HepG2 (cell line): ENCODE measurements around the gene PPP1R14D. TPM values are rescaled to one million over a fixed set of nuclear protein-coding genes. Genes with fewer than 3 reads are reported as not detected.
A peak's percentile ranks its signal among the peaks of the same experiment; 100 is the strongest.

ENCODE experiments used
- BHLHE40 ChIP-seq: IDR thresholded peaks from 2 replicates; pipeline ENCODE4 v1.6.1; 2011; ENCODE audit warnings: low read length, improper control_type of control experiment
- CBX1 ChIP-seq: IDR thresholded peaks from one replicate; pipeline ENCODE4 v1.6.1; 2016; ENCODE audit warnings: antibody characterized with exemption, low read depth
- HNRNPL ChIP-seq: fragments of 200-400 bp; formaldehyde crosslinking; IDR thresholded peaks from 2 replicates; pipeline ENCODE4 v1.6.1; 2017; ENCODE audit warnings: mild to moderate bottlenecking, low read depth, low read length
- IKZF4 ChIP-seq: sonication (generic); formaldehyde crosslinking; IDR thresholded peaks from 2 replicates; pipeline ENCODE4 v1.5.1; 2020; ENCODE audit warnings: borderline replicate concordance, mild to moderate bottlenecking, low read depth, missing genetic modification reagents; ENCODE audit errors: not compliant biosample characterization
- KLF12 ChIP-seq: sonication (generic); formaldehyde crosslinking; IDR thresholded peaks from 2 replicates; pipeline ENCODE4 v1.4.0; 2020; ENCODE audit warnings: missing genetic modification reagents, borderline replicate concordance
- KLF13 ChIP-seq: sonication (generic); formaldehyde crosslinking; IDR thresholded peaks from 2 replicates; pipeline ENCODE4 v1.4.0; 2020; ENCODE audit warnings: mild to moderate bottlenecking, missing genetic modification reagents
- MAFF ChIP-seq: IDR thresholded peaks from 2 replicates; pipeline ENCODE4 v1.6.1; 2011; ENCODE audit warnings: low read depth, low read length, improper control_type of control experiment
- MED1 ChIP-seq: sonication (generic); formaldehyde crosslinking; IDR thresholded peaks from 2 replicates; pipeline ENCODE4 v1.4.0; 2020; ENCODE audit warnings: missing genetic modification reagents
- NAIF1 ChIP-seq: sonication (generic); formaldehyde crosslinking; IDR thresholded peaks from 2 replicates; pipeline ENCODE4 v1.5.0; 2020; ENCODE audit warnings: mild to moderate bottlenecking, missing genetic modification reagents, borderline replicate concordance
- RNF2 ChIP-seq: fragments of 450-650 bp; conservative IDR thresholded peaks from 2 replicates; pipeline ENCODE4 v1.6.1; 2016; ENCODE audit warnings: low read depth
- SALL1 ChIP-seq: sonication (generic); formaldehyde crosslinking; IDR thresholded peaks from 2 replicates; pipeline ENCODE4 v1.8.0; 2022; ENCODE audit warnings: mild to moderate bottlenecking, missing genetic modification reagents
- SAP130 ChIP-seq: IDR thresholded peaks from 2 replicates; pipeline ENCODE4 v1.6.1; 2016; ENCODE audit warnings: low read depth
- SNAPC2 ChIP-seq: sonication (generic); formaldehyde crosslinking; IDR thresholded peaks from 2 replicates; pipeline ENCODE4 v1.8.1; 2022; ENCODE audit warnings: mild to moderate bottlenecking, missing genetic modification reagents
- SNRNP70 ChIP-seq: fragments of 200-400 bp; formaldehyde crosslinking; IDR thresholded peaks from 2 replicates; pipeline ENCODE4 v1.6.1; 2017; ENCODE audit warnings: mild to moderate bottlenecking, low read depth, low read length, moderate library complexity
- SOX6 ChIP-seq, 2 experiments: fragments of 450-650 bp in 1 of 2; sonication (generic) in 1 of 2; formaldehyde crosslinking in 1 of 2; IDR thresholded peaks; 2 replicates each; pipeline versions ENCODE4 v1.4.0 to v1.6.1; 2017 to 2020; ENCODE audit warnings: antibody characterized with exemption in 1 of 2, mild to moderate bottlenecking in 1 of 2, missing genetic modification reagents in 1 of 2
- STAG1 ChIP-seq: sonication (generic); formaldehyde crosslinking; IDR thresholded peaks from 2 replicates; pipeline ENCODE4 v1.4.0; 2020; ENCODE audit warnings: missing genetic modification reagents
- SUZ12 ChIP-seq: fragments of 150-350 bp; IDR thresholded peaks from 2 replicates; pipeline ENCODE4 v1.6.1; 2014; ENCODE audit warnings: low read depth, low read length
- THAP11 ChIP-seq: IDR thresholded peaks from 2 replicates; pipeline ENCODE4 v1.6.1; 2016; ENCODE audit warnings: missing biosample characterization, missing genetic modification reagents
- ZBTB43 ChIP-seq: sonication (generic); formaldehyde crosslinking; conservative IDR thresholded peaks from 2 replicates; pipeline ENCODE4 v1.4.0; 2020; ENCODE audit warnings: missing genetic modification reagents
- ZFYVE20 ChIP-seq: sonication (generic); formaldehyde crosslinking; IDR thresholded peaks from 2 replicates; pipeline ENCODE4 v1.8.0; 2023; ENCODE audit warnings: low read depth, mild to moderate bottlenecking, moderate library complexity, missing genetic modification reagents, borderline replicate concordance
- ZKSCAN5 ChIP-seq: sonication (generic); formaldehyde crosslinking; IDR thresholded peaks from 2 replicates; pipeline ENCODE4 v1.5.1; 2020; ENCODE audit warnings: mild to moderate bottlenecking, missing genetic modification reagents
- ZNF24 ChIP-seq: fragments of 450-650 bp; IDR thresholded peaks from 2 replicates; pipeline ENCODE4 v1.6.1; 2017; ENCODE audit warnings: antibody characterized with exemption, mild to moderate bottlenecking
- ZNF383 ChIP-seq: sonication (generic); formaldehyde crosslinking; IDR thresholded peaks from 2 replicates; pipeline ENCODE4 v1.4.0; 2020; ENCODE audit warnings: missing genetic modification reagents, mild to moderate bottlenecking, borderline replicate concordance
- ZNF446 ChIP-seq: sonication (generic); formaldehyde crosslinking; IDR thresholded peaks from 2 replicates; pipeline ENCODE4 v1.5.0; 2020; ENCODE audit warnings: mild to moderate bottlenecking, missing genetic modification reagents
- ZNF484 ChIP-seq: sonication (generic); formaldehyde crosslinking; IDR thresholded peaks from 2 replicates; pipeline ENCODE4 v1.5.1; 2020; ENCODE audit warnings: mild to moderate bottlenecking, low read depth, missing genetic modification reagents, borderline replicate concordance
- ZNF510 ChIP-seq: sonication (generic); formaldehyde crosslinking; IDR thresholded peaks from 2 replicates; pipeline ENCODE4 v1.4.0; 2020; ENCODE audit warnings: low read depth, mild to moderate bottlenecking, missing genetic modification reagents
- ZNF567 ChIP-seq: sonication (generic); formaldehyde crosslinking; IDR thresholded peaks from 2 replicates; pipeline ENCODE4 v1.8.1; 2023; ENCODE audit warnings: mild to moderate bottlenecking, missing genetic modification reagents, borderline replicate concordance
- ZNF724P ChIP-seq: sonication (generic); formaldehyde crosslinking; IDR thresholded peaks from 2 replicates; pipeline ENCODE4 v1.8.0; 2022; ENCODE audit warnings: missing genetic modification reagents, borderline replicate concordance
- polyA plus RNA-seq, 8 experiments: library from polyadenylated mRNA; depleted of rRNA in 3 of 8; stranded (reverse) in 7 of 8; unstranded in 1 of 8; fragments of >200 nt; fragmentation: Illumina TruSeq in 4 of 8; extraction: Trizol in 4 of 8; gene quantifications; 2 replicates each; pipeline versions ENCODE4 v1.2.1 to v1.2.3, GENCODE V29; 2011 to 2016; ENCODE audit warnings: low read depth in 4 of 8, missing spikeins in 1 of 8, mixed read lengths in 1 of 8; ENCODE audit not compliant: insufficient read depth in 1 of 8
- total RNA-seq, 5 experiments: library from RNA; depleted of rRNA; stranded (reverse); fragments of >200 nt; fragmentation: Illumina TruSeq; extraction: Trizol; gene quantifications; 2 replicates each; pipeline ENCODE4 v1.2.3, GENCODE V29; 2016; ENCODE audit warnings: low read depth in 1 of 5
- TF ChIP-seq, protein P1 (sequence below): sonication (generic); formaldehyde crosslinking; IDR thresholded peaks from 2 replicates; pipeline ENCODE4 v1.5.0; 2020; ENCODE audit warnings: missing genetic modification reagents, mild to moderate bottlenecking, borderline replicate concordance
- TF ChIP-seq, protein P2 (sequence below): IDR thresholded peaks from 2 replicates; pipeline ENCODE4 v1.6.1; 2016; ENCODE audit warnings: missing genetic modification reagents, missing compliant biosample characterization

PPP1R14D gene
- total and polyA plus RNA-seq, 2 of the 13 experiments (the other 11 are each of a cell fraction or from before 2014, with no cell fraction given) = 0.53 to 0.55 TPM

DNA sequence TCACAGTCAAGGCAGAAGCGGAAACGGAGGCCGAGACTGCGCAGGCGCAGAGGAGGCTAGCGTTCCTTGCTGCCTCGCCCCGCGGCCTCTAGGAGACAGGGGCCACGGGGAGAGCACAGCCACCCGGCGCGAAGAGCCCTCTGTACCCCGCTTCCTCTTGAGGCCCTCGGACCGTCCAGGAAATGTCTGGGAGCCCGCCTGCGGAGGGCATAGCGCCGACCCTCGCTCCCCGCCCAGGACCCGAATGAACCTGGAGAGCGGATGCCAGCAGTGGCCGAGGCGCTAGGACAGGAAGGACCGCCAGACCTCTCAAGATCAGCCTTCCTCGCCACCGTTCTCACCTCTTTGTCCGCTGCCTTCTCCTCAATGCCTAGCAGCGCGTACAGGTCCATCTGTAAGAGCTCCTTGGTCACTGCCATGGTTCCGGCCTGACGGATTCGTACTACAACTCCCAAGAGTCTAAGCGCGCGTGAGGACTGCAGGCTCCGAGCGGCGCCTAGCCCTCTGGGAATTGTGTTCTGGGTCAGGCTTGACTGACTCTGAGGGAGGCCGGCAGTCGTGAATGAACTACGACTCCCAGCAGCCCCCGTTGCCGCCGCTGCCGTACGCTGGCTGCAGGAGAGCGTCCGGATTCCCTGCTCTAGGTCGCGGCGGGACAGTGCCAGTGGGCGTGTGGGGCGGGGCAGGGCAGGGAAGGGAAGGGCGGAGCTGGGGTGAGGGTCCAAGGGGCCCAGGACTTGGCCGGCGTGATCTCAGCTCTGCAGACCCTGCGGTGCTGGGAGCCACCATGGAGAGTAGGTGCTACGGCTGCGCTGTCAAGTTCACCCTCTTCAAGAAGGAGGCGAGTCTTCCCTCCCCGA, 21.2 kb downstream of the PPP1R14D start, which contains the start of the genes DNAJC17 and ZFYVE19 (continued):
- TF ChIP-seq SALL1 (CRISPR knock-in tag) (peak; percentile 45), HNRNPL (0 out of 2 replicates have a peak, but pooled peaks have one; percentile 16), SNRNP70 (no peak), SOX6 (IDR thresholded peaks at IDR 0.05) (no peak), SOX6 (CRISPR knock-in tag; IDR thresholded peaks at IDR 0.05) (peak; percentile 80), BHLHE40 (no peak), NAIF1 (CRISPR knock-in tag) (peak; percentile 62; the same call in 1 of the 2 replicates), IKZF4 (CRISPR knock-in tag) (no peak), ZNF446 (no peak), ZKSCAN5 (no peak), SAP130 (peak; percentile 81), MED1 (CRISPR knock-in tag) (peak; percentile 49; the same call in 1 of the 2 replicates), CBX1 (peak; percentile 64), KLF12 (CRISPR knock-in tag) (peak; percentile 71), THAP11 (peak; percentile 99), RNF2 (no peak), ZBTB43 (CRISPR knock-in tag) (peak; percentile 11), ZNF383 (CRISPR knock-in tag) (no peak), ZNF567 (CRISPR knock-in tag) (no peak), SUZ12 (peak; percentile 89), MAFF (no peak), ZNF510 (CRISPR knock-in tag) (no peak), KLF13 (no peak; the same call in 1 of the 2 replicates), SNAPC2 (CRISPR knock-in tag) (peak; percentile 84), STAG1 (CRISPR knock-in tag) (no peak), ZNF24 (no peak), ZNF484 (CRISPR knock-in tag) (no peak), ZFYVE20 (CRISPR knock-in tag) (no peak), ZNF724P (CRISPR knock-in tag) (0 out of 2 replicates have a peak, but pooled peaks have one; percentile 37)
- TF ChIP-seq, protein P1, sequence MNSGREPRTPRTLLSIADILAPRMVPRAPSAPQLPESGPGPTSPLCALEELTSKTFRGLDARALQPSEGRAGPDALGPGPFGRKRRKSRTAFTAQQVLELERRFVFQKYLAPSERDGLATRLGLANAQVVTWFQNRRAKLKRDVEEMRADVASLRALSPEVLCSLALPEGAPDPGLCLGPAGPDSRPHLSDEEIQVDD (CRISPR knock-in tag) = peak; percentile 58; the same call in 1 of the 2 replicates
- TF ChIP-seq, protein P2, sequence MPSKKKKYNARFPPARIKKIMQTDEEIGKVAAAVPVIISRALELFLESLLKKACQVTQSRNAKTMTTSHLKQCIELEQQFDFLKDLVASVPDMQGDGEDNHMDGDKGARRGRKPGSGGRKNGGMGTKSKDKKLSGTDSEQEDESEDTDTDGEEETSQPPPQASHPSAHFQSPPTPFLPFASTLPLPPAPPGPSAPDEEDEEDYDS = peak; percentile 85
